Left lung (tissue), 10 donors: ENCODE measurements around the gene FGGY. TPM values are rescaled to one million over a fixed set of nuclear protein-coding genes. Genes with fewer than 3 reads are reported as not detected.
"Not testable (repeated sequence)": the region's sequence is repeated elsewhere in the genome, so short reads cannot be mapped to it uniquely, and the experiment has no call there.

Experiments
- ATAC-seq: fragments of 200-7000 bp; cut with Tn5 transposase; one replicate; pipeline ENCODE4 v1.9.1; 2020; ENCODE audit warnings: moderate library complexity
- DNase-seq, 4 donors: peaks; one replicate each; pipeline ENCODE4 v3.0.0-alpha.2; 2013 to 2020
- H3K27ac ChIP-seq, 2 donors: fragments of 200-600 bp; sonication (generic) in 1 of 2; one replicate each; pipeline versions ENCODE4 v1.5.0 to v1.8.0; 2020 to 2021
- H3K27me3 ChIP-seq, 2 donors: fragments of 200-600 bp; sonication (generic) in 1 of 2; one replicate each; pipeline versions ENCODE4 v1.5.0 to v1.8.0; 2020 to 2021
- H3K36me3 ChIP-seq, 2 donors: fragments of 200-600 bp; sonication (generic) in 1 of 2; one replicate each; pipeline versions ENCODE4 v1.5.0 to v1.8.0; 2020 to 2021
- H3K4me1 ChIP-seq, 2 donors: fragments of 200-600 bp; one replicate each; pipeline ENCODE4 v1.8.0; 2021
- H3K4me3 ChIP-seq, 2 donors: fragments of 200-600 bp; sonication (generic) in 1 of 2; one replicate each; pipeline versions ENCODE4 v1.5.0 to v1.8.0; 2020 to 2021; ENCODE audit warnings: mild to moderate bottlenecking in 1 of 2
- H3K9me3 ChIP-seq, 2 donors: fragments of 200-600 bp; sonication (generic) in 1 of 2; one replicate each; pipeline versions ENCODE4 v1.5.0 to v1.8.0; 2020 to 2021
- CTCF ChIP-seq, 2 donors: fragments of 200-600 bp; sonication (generic) in 1 of 2; IDR thresholded peaks; one replicate each; pipeline versions ENCODE4 v1.5.0 to v1.8.0; 2021; ENCODE audit warnings: antibody characterized with exemption in 2 of 2
- intact Hi-C, 2 donors: fragments of 100-400 bp; cut with DNase I; formaldehyde crosslinking; loops; one replicate each; pipeline versions ENCODE4 v1.11.2 to v1.14.2; 2022
- polyA plus RNA-seq, 6 donors: library from polyadenylated mRNA; unstranded; fragments of 120-200 nt; gene quantifications; one replicate each; pipeline ENCODE4 v1.2.1, GENCODE V29; 2013; ENCODE audit not compliant: insufficient read length in 6 of 6
- total RNA-seq, 2 donors: library from RNA; stranded (reverse); fragmentation: NEBNext Ultra II Directional; extraction: Animal tissue kit (Norgen Biotek cat#: 25700); gene quantifications; one replicate each; pipeline ENCODE4 v1.2.1, GENCODE V29; 2021
- donor health status: DM: no; HTN: yes; CAD: no.
- donor health status: DM: no; HTN: no; CAD: no.

Gene FGGY
- total and polyA plus RNA-seq, 8 donors = 13.5 to 22.7 (median 18.4) TPM

GRCh38 chr1:59528471-59528870 lies 231.6 kb downstream of the FGGY start:
- no peak for TF ChIP-seq CTCF (IDR thresholded peaks at IDR 0.05)
- no peaks in the 10 kb centered on the region for H3K9me3 ChIP-seq
- H3K27ac ChIP-seq = no peak overlapping the region
- no peak overlapping the region for H3K4me3 ChIP-seq
- ATAC-seq (no peak), DNase-seq (no peak)
- H3K27me3 ChIP-seq = no peaks in the 10 kb centered on the region
- no peaks in the 10 kb centered on the region for H3K4me1 ChIP-seq
- intact Hi-C loops = no loop called here
- no peaks in the 10 kb centered on the region for H3K36me3 ChIP-seq

GRCh38 chr1:59528900-59529299 lies 232.0 kb downstream of the FGGY start:
- ATAC-seq (no peak), DNase-seq (no peak)
- no peak for TF ChIP-seq CTCF (IDR thresholded peaks at IDR 0.05)
- H3K9me3 ChIP-seq = no peaks in the 10 kb centered on the region
- no peak overlapping the region for H3K27ac ChIP-seq
- no peaks in the 10 kb centered on the region for H3K4me1 ChIP-seq
- no peaks in the 10 kb centered on the region for H3K27me3 ChIP-seq
- no peak overlapping the region for H3K4me3 ChIP-seq
- no peaks in the 10 kb centered on the region for H3K36me3 ChIP-seq
- intact Hi-C loops = no loop called here

DNA sequence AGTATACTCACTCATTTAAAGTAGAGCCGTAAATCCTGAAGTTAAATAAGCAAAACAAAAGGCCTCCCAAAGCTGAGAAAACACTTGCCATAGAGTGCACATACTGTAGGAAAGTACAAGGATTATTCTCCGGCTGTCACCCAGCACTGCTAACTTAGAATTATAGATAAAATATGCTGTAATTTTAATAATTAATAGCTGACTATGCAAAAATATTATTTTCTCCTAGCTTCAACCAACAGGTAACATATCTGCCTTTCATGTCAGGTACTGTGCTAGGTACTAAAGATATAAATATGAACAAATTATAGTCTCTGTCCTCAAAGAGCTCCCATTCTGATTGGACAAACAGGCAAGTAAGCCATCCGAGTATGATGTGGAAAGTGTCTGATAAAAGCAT lies 233.2 kb downstream of the FGGY start:
- intact Hi-C loops = no loop called here
- Histone ChIP-seq H3K36me3 (no peaks in the 10 kb centered on the region), H3K4me1 (no peaks in the 10 kb centered on the region), H3K27me3 (no peaks in the 10 kb centered on the region), H3K27ac (no peak overlapping the region), H3K4me3 (no peak overlapping the region), H3K9me3 (no peaks in the 10 kb centered on the region)
- DNase-seq = no peak
- ATAC-seq = no peak
- TF ChIP-seq CTCF (IDR thresholded peaks at IDR 0.05) = no peak

DNA sequence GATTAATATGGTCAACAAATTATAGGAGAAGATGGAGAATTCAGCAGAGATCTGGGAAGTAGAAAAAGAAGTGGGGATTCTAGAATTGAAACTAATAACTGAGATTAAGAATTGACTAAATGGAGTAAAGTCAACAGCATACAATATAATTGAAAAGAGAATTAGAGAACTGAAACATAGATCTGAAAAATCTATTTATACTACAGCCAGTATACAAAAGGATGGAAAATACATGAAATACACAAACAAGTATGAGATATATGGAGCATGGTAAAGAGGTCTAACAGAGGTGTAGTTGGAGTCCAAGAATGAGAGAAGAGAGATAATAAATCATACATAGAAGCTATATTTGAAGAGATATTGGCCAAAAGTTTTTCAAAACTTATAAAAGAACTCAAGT lies 235.2 kb downstream of the FGGY start:
- no peaks in the 10 kb centered on the region for H3K27me3 ChIP-seq
- no peak for TF ChIP-seq CTCF (IDR thresholded peaks at IDR 0.05)
- no peak for DNase-seq

DNA sequence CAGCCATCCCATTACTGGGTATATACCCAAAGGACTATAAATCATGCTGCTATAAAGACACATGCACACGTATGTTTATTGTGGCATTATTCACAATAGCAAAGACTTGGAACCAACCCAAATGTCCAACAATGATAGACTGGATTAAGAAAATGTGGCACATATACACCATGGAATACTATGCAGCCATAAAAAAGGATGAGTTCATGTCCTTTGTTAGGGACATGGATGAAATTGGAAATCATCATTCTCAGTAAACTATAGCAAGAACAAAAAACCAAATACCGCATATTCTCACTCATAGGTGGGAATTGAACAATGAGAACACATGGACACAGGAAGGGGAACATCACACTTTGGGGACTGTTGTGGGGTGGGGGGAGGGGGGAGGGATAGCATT lies 241.6 kb downstream of the FGGY start:
- intact Hi-C loops, H3K36me3 ChIP-seq, H3K4me3 ChIP-seq, H3K27me3 ChIP-seq, DNase-seq, H3K27ac ChIP-seq, H3K9me3 ChIP-seq, ATAC-seq, H3K4me1 ChIP-seq: not testable (repeated sequence)

More for the DNA sequence above, 235.2 kb downstream of the FGGY start:
- intact Hi-C loops = no loop called here
- H3K36me3 ChIP-seq = no peaks in the 10 kb centered on the region
- no peak for ATAC-seq
- no peak overlapping the region for H3K27ac ChIP-seq
- H3K4me1 ChIP-seq = no peaks in the 10 kb centered on the region
- no peaks in the 10 kb centered on the region for H3K9me3 ChIP-seq
- no peak overlapping the region for H3K4me3 ChIP-seq

DNA sequence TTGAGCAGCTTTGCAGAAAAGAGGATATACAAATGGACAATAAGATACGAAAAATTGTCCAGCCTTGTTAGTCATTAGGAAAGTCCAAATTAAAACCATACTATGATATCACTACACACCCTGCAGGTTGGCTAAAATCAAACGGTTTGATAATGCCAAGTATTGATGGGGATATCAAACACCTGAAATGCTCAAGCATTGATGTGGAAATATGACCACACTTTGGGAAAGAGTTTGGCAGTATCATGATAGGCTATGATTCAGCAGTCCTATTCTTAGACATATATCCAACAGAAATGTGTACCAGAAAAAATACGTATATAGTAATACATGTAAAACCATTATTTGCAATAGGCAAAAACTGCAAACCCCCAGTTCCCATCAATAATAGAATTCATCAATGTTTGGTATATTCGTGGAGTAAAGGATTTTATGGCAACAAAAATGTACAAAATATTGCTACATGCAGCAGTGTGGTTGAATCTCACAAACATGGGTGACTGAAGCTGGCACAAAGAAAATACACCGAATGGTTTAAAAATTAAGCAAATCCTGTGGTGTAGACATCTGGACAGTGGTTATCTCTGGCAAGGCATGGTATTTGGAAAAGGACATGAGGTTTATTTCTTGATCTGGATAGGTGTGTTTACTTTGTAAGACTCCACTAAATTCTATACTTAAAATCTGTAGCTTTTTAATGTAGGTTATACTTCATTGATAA lies 243.2 kb downstream of the FGGY start:
- Histone ChIP-seq H3K36me3 (no peaks in the 10 kb centered on the region), H3K27me3 (no peaks in the 10 kb centered on the region), H3K9me3 (no peaks in the 10 kb centered on the region), H3K4me3 (no peak overlapping the region), H3K27ac (no peak overlapping the region), H3K4me1 (no peaks in the 10 kb centered on the region)
- no peak for TF ChIP-seq CTCF (IDR thresholded peaks at IDR 0.05)
- ATAC-seq = no peak
- DNase-seq = no peak
- intact Hi-C loops = no loop called here
